Thyroid gland (tissue), 4 donors: ENCODE results near the gene CD48.

Experiments
- CTCF ChIP-seq, 6 experiments: fragments of 200-600 bp in 3 of 6; fragments of 450-650 bp in 3 of 6; sonication (generic) in 3 of 6; IDR thresholded peaks; one replicate each; pipeline ENCODE4 v1.5.1; 2016 to 2019; ENCODE audit warnings: antibody characterized with exemption in 6 of 6, mild to moderate bottlenecking in 2 of 6, inconsistent platforms in 1 of 6, moderate library complexity in 1 of 6
- POLR2A ChIP-seq, 2 donors: fragments of 450-650 bp; IDR thresholded peaks; one replicate each; pipeline ENCODE4 v1.6.1; 2017; ENCODE audit warnings: antibody characterized with exemption in 2 of 2, mild to moderate bottlenecking in 2 of 2, moderate library complexity in 1 of 2

- TF ChIP-seq POLR2A (IDR thresholded peaks at IDR 0.05) (no peak), CTCF (IDR thresholded peaks at IDR 0.05) (no peak)
Measured at GRCh38 chr1:160674415-160674814, 37.2 kb downstream of the CD48 start.
